GM18526 (cell line): ENCODE data around the gene STK32C.

Source experiments
- POLR2A ChIP-seq: IDR thresholded peaks from 3 replicates; pipeline ENCODE4 v1.6.1; 2011; ENCODE audit not compliant: insufficient read length; ENCODE audit errors: extremely low read depth

STK32C gene

DNA sequence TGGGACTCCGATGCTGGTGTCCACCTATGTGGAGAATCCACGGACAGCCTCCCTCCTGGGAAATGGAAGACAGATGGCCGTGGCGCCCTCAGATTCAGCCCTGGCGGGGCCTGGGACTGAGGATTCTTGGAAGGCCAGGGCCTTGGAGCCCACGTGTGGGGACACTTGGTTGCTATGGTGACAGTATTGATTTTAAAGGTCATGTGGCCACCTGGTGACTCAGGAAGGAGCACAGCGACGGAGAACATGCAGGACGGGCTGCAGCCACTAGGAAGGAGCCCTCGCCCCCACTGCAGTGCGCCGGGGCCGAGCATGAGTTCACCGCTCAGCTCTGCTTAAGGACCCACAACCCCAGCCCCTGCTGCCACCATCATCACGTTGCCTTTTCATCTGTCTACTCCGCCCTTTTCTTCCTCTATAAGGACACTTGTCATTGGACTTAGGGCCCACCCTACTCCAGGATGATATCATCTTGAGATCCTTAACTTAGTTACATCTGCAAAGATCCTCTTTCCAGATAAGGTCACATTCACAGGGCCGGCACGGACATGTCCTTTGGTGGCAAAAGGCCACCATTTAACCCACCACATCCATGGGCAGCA lies 3.7 kb upstream of the STK32C start:
- TF ChIP-seq POLR2A: no peak

- no peak for TF ChIP-seq POLR2A
These were observed 3.1 kb upstream of the STK32C start for GRCh38 chr10:132310701-132311337.

DNA sequence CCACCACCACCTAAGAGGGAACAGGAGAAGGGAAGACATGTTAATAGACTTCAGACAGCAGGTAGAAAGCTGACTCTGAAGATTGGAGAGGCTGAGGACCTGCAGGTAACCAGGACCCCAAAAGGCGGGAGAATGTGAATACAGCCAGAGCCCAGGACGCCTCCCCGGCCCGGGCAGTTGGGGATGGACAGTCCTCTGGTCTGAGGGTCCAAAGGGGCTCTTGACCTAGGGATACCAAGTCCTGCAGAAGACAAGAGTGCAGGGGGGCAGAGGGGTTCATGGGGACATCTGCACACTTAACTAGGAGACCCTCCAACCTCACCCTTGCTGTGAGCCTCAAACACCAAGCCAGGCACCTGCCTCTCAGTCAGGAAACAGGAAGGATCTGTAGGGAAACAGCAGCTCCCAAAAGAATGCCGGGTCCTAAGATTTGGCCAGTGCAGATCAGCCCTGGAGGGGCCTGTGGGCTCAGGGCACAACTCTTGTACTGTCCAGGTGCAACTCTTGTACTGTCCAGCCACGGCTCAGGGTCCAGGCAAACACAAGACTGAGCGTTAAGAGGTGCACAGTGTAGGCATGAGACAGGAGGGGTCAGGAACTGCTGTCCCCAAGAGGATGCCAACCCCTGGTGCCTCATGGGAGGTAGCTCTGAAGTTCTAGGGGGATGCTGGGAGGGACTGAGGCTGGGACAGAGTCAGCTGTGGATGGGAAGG lies 2.3 kb upstream of the STK32C start:
- no peak for TF ChIP-seq POLR2A

DNA sequence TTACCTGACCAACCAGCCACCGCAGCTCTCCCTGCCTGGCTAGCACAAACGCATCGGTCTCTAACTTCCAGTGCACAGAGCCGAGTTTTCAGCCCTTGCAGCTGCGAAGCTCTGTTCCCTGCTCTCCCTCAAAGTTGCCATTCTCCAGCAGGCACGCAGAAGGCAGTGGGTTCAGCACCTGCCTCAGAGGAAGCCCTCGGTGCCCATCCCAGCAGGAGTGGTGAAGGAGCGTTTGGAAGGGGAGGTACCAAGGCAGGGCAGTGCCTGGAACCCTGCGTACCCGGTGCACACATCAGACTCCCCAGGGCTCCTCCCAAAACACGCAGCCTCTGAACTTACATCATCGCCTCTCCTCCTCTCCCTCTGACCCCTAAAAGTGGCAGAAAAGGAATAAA lies 1.7 kb upstream of the STK32C start:
- TF ChIP-seq POLR2A: no peak

- TF ChIP-seq POLR2A: no peak
These were observed 1.1 kb upstream of the STK32C start for GRCh38 chr10:132308587-132309470.

DNA sequence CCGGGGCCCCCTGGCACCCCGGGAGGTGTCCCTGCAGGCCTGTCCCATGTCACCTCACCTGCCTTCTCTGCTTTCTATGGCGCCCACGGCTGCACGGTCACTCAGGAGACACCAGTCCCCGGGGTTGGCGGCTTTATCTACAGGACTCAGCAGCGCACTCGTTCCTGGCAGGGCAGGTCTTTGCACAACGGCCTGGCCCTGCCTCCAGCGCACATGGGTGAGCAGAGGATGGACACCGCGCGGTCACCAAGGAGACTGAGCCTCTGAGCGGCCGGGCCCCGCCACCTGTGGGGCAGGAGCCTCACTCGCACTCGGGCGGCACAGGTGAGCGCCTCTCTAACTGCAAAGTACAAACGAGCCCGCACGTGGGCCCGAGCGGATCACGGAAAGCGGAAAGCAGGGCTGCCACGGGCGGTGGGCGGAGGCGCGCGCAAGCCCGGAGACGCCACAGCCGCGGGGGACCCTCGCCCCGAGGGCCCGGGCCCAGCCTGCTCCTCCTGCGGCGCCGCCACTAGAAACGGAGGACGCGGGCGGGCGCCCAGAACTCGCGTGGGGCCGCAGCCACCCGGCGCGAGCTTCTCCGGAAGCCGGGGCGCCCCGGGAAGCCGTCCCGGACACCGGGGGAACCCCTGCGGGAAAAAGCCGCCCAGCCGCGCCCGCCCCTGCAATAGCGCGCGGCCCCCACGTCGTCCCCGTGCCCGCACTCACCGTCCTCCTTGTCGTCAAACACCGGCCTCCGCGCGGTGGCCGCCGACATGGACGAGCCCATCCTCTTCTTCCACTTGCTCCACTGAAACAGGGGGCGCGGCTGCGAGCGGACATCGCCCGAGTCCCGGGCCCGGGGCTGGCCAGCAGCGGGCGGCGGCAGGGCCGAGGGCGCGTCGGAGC lies 642 bp downstream of the STK32C start:
- TF ChIP-seq POLR2A: no peak

DNA sequence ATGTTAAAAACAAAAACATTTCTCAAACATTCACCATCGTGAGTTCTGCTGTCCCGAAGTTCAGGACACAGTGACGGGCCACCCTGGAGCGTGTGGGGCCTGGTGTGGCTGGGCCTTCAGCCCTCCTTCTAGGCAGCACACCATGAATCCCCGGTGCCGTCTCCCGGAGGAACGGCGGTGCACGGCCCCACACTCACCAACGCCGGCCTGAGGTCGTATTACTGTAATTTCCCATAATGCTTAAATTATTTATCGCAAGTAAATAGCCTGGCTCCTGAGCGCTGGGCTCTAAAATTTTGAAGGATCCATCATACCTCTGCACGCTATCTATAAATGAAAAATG lies 1.4 kb downstream of the STK32C start:
- TF ChIP-seq POLR2A: no peak

DNA sequence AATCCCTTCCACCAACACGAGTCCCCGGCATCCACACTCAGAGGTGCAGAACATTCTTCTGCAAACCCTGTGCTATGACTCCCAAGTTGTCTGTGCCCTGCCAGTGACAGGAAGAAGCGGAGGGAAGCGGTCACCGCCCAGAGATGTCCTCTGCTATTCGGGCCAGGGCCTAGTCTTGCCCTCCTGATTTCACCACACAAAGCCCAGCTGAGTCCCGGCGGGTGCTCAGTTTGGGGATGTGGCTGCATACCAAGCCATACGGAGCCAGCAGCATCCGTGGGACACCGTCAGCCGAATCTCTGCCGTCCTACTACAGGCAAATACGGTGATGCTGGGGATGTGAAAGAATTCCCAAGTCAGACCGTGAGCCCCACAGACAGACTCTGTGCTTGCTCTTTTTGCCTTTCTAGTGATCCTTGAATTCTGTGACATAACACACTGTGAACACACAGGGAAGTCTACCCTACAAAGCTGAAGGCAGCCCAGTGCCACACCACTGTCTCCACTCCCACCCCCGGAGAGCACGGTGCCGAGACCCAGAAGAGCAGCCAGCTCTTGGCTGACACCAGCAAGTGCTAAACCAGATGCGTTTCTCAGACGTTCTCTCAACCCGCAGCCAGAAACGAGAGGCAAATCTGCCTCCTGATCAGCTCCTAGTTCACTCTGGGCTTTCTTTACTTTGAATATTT lies 2.0 kb downstream of the STK32C start:
- no peak for TF ChIP-seq POLR2A

- no peak for TF ChIP-seq POLR2A
These were observed 2.8 kb downstream of the STK32C start for GRCh38 chr10:132304756-132305509.

GRCh38 chr10:132303361-132304115 lies 4.2 kb downstream of the STK32C start:
- no peak for TF ChIP-seq POLR2A

- TF ChIP-seq POLR2A: no peak
These were observed 5.1 kb downstream of the STK32C start for GRCh38 chr10:132302421-132303310.
